ENCODE data around the gene DSCAM. TPM values are rescaled to one million over a fixed set of nuclear protein-coding genes. Genes with fewer than 3 reads are reported as not detected.

The DSCAM gene
- polyA plus RNA-seq, 1 donor = 1.2 TPM

DNA sequence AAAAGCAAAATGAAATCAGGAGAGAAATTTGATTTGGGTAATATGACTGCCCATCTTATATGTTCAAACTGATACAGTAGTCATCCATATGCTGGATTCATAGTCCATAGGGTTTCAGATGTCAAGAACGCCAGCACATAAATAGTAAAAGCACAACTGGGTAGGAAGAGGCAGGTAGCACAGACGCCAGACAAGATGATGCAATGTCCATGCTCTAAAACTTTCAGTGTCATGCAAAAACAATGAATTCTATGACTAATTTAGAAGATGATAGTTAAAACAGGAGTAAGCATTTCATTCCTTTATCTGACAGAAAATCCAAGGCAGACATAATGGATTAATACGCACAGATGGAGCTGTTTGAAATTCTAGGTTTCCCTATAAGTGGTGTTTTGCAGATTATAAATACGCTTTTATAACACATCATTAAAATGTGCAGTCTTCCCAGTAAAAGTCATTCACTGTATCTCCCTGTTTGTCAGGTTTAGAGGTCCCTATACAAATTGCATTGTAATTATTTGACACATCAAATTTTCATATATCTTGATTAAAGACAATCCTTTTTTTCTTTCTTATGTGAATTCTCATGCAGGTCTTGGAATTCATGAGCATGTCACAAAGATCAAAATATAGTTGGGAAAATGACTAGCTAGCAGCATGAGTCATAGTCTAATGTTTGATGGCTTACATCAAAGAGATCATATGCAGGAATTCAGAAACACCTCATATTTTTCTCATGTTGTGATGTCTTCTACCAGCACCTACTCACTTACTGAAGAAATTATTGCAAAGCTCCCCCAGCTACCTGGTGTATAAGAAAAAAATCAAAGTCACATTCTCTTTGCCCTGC, 139.9 kb downstream of the DSCAM start:
- no peak for DNase-seq (ENCODE audit: low read depth)

DNA sequence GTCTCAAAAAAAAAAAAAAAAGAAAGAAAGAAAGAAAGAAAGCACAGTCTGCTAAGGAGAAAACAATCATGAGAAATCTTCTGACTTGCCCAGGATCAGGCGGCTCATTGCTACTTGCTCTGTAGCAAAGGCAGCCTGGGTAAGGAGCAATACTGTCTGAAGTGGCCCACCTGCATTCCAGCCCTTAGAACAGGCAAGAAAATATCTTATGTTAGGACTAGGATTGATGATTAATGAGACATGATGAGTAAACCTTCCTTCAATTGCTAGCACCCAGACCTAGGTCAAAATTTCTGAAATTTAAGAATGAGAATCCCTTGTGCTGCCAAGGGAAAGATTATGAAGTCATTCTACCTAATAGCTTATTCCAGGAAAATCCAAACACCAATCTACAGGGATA, 140.8 kb downstream of the DSCAM start:
- DNase-seq (ENCODE audit: low read depth) = no peak

DNA sequence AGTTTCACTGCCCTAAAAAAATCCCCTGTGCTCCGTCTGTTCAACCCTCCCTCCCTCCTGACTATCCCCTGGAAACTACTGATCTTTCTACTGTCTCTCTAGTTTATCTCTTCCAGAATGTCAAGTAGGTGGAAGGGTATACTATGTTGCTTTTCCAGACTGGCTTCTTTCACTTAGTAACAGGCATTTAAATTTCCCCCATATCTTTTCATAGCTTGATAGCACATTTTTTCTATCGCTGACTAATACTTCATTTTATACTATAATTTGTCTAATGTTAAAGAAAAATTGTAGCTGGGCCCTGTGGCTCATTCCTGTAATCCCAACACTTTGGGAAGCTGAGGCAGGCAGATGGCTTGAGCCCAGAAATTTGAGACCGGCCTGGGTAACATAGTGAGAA, 142.8 kb downstream of the DSCAM start:
- no peak for DNase-seq (ENCODE audit: low read depth)

DNA sequence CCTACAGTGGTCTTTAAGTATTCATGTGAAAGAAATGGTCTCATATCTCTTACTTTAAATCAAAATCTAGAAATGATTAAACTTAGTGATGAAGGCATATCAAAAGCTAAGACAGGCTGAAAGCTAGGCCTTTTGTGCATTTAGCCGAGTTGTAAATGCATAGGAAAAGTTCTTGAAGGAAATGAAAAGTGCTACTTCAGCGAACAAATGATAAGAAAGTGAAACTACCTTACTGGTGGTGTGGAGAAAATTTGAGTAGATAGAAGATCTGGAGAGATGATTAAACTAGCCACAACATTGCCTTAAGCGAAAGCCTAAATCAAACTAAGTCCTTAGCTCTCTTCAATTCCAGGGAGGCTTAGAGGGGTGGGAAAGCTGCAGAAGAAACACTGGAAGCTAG, 147.6 kb downstream of the DSCAM start:
- no peak for DNase-seq (ENCODE audit: low read depth)

DNA sequence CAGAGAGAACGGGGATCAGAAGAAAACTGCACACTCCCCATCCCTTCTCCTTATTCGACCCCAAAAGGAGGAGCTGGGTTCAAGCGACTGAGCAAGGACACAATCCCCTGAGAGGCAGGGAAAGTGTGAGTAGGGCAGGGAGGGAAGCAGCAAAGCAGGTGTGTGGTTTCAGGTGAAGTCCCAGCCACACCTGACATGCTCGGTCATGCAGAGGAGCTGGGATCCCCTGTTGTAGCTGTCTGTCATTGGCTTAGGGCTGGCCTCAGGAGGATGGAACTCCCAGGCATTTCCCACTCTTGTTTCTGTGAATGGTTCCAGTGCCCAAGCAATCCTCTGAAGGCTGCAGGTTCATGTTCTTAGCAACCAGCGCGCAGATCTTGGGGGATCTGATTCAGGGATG, 150.7 kb downstream of the DSCAM start:
- no peak for DNase-seq (ENCODE audit: low read depth)

DNA sequence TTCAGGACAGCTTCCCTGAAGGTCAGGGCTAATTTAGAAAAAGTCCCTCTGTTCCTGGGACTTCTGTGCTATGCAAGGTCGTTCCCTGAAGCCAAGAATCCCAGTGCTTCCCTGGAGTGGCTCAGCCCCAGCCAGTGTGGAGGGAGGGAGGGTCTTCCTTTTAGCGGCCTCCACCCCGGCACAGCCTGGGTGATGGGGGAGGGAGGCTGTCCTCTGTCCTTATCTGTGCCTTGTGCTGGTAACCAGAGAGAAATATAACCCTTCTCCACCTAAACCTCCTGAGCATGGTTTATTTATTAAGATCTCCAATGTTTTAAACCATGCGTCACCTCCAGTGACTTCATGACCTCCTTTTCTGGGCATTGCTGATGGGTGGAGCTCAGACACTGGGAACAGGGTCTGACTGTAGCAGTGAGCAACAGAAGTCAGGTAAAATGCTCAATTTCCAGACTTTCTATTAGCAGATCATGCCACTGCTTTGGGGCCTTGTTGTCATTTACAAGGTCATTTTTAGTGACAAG, 157.1 kb downstream of the DSCAM start:
- no peak for DNase-seq (ENCODE audit: low read depth)

DNA sequence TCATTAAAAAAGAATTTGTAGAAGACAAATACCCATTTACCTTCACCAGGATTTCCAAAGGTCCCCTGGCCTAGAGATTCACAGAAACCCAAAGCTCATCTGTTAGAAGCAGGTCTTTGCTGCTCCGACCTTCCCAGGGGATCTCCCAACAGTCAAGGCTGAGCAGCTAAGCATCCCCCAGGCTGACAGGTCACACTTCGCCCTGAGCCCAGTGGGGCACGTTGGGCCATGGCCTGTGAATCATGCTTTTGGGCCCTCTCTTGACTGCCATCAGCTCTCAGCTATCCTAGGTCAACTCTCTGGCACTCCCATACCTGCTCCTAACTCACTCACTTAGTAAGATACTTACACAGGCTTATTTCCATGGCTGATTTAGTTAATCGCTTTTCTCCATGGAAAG, 157.7 kb downstream of the DSCAM start:
- no peak for DNase-seq (ENCODE audit: low read depth)

DNA sequence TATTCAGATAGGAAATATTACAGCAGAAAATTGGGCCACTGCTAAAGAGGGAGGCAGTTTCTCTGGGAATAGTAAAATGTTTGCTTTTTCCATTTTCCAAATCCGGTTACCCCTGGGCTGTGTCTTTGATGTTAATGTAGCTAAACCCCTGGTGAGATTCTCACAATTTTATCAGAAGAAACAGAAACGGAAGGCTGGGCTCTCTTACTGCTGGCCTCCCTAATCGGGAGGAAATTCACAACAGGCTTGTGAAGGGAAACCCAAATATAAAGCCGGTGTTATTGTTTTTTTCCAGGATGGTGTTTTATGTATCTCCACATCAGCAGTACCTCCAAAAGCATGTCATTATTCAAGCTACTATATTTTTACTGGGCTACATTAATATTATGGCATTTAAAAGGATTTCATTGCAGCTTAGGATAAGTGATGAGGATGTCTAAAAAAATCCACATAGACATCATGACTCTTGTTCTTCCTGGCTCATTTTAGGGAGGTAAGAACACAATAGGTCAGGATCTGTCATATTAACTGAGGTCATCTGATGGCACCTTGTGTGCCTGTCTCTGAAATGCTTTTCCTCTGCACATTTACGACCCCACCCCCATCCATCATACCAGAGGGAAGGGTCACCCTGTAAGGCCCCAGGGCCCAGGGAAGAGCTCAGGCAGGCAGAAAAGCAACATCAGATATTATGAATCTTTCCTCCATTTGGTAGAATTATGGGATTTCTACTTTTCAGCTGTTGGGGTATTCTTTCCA, 158.7 kb downstream of the DSCAM start:
- no peak for DNase-seq (ENCODE audit: low read depth)

DNA sequence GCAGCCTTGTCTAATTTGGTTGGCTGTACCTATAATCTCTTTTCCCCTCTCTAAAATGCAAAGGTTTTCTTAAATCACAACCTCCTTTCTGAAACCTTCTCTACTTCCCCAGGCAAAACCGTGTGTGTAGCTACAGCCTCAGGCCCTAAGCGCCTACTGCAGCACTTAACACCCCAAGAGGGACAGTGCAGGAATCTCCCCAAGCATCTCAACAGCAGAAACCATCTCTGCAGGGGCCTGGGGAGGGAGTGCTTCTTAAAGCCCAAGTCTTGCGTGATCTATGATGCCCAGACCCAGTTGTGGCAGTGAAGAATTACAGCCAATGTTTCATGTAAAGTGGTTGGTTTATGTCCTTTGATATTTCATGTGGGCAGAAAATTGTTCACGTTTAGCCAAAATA, 159.3 kb downstream of the DSCAM start:
- no peak for DNase-seq (ENCODE audit: low read depth)

DNA sequence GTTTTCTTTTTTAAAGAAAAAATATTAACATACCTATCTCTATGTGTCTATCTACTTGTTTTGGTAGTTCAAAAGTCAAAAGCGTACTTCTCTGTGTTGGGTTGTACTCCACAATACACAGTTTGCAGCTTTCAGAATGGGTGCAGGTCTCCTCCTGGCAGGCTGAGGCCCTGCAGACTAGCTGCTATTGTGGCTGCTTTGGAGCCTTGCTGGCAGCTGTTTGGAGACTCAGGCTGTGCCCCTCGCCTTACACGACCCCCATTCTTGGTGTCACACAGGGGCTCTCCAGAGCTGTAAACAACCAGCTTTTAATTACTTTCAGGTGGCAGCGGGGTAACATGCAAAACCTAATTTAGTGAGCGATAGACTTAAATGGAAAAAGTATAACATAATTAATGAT, 160.4 kb downstream of the DSCAM start:
- no peak for DNase-seq (ENCODE audit: low read depth)

DNA sequence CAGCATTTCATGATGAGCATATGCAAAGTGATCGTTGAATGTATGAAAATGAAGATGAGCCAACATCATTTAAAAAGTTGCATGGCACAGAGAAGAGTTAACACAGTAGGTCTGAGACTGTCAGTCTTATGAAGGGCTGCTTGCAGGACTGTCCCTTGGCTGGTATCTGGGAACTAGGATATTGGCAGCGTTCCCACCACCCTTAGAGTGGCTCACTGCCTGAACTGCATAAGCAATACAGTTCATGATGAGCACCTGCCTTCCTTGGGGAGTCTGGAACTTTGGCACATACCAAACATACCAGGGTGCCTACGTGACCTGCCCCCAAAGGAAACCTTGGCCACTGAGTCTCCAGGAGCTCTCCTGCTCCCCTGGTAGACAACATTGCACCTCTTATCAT, 161.8 kb downstream of the DSCAM start:
- no peak for DNase-seq (ENCODE audit: low read depth)

DNA sequence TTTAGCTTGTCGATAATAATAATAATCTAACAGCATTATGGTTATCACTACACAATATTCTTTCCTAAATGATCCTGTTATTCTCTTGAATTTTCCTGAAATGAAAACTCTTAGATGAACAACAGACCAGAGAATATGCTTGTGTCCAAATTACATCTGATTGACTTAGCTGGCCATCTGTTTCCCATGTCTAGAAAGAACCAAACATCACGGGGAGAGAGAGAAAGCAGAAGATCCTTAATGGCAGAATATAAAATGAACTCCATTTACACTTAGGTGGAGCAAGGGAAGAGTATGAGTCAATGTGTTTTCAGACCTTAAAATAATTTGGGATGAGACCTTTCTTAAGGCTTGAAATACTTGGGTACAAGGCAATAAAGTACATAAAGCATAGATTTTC, 162.2 kb downstream of the DSCAM start:
- no peak for DNase-seq (ENCODE audit: low read depth)

DNA sequence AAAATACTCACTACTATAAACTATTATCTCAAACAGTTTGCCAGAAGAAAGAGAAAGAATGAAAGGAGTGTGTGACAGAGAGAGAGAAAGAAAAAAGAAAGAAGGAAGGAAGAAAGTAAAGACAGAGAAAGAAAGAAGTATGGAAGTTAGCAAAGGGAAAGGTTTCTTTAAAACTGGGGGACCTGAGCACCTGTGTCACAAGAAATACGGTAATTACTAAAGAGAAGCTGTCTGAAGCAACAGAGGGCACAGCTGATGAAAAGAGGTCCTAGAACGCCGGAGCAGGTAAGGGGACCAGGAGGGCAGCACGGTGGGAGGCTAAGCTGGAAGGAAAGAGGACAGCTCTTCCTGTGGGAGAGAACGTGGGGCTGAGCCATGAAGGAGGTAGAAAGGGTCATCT, 163.6 kb downstream of the DSCAM start:
- DNase-seq (ENCODE audit: low read depth) = no peak

DNA sequence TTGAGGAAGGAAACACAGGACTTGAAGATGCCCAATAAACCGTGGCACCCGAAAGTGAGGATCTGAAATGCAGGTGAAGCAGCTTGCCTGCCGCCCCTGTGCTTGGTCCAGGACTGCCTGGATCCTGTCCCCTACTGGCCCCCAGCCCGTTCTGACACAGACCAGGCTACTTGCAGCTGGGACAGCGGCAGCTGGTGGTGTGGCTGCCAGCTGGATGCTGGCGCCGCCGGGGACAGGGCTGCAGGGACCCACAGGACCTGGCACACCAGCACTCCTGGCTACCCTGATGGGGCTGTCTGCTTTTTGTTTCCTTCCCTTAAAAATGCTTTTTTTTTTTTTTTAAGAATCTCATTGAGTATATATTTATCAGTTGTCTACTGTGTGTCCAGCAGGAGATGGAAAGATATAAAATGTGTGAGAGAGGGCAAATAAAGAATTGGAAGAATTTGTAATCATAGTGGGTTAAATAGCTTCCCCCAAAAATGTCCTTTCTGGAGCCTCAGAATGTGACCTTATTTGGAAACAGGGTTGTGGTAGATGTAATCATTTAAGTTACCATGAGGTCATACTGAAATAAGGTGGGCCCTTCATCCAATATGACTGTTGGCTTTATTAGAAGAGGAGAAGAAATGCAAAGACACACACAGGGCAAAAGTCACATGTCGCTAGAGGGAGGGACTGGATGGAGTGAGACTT, 165.6 kb downstream of the DSCAM start:
- DNase-seq (ENCODE audit: low read depth) = peak; percentile 9

DNA sequence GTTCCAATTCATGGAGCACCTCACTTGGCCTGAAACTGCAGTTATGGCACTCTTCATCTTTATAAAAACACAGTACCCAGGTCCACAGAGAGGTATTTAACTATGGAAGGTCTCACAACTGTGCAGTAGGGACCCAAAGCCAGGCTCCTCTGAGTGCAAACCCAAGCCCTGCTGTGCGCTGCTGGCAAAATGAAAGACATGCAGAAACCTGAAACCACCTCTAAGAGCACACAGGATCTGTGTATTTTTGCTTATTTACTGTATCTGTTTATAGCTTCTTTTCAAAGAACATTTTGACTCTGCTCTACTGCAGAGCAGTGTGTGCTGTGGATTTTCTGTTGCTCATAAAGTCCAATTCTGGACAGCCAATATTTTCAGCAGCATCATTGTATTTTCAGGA, 166.6 kb downstream of the DSCAM start:
- no peak for DNase-seq (ENCODE audit: low read depth)

DNA sequence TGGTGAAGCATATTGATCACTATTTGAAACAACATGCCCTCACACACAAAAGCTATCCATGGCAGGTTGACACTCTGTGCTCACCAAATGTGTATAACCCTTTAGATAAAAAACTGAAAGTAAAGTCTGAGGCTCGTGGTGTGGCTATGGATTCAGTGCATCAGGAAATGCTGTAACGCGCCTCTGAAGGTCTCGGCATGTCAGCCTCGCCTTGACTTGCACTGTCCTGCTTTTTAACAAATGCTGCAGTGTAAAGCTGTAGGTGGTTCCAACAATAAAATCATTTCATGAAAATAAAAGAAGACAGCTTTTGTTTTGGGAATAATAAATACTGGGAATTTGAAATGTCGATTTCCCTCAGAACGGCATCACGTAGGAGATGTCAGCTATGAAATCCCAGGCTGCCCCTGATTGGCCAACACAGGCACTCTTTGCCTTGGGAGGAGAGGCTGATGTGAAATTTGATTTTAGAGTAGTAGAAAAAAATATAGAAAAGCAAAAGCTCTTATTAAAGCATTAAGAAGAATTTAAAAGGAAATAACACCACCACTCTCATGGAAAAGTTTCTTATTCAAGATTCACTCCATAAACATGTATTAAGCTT, 168.2 kb downstream of the DSCAM start:
- DNase-seq (ENCODE audit: low read depth) = no peak

DNA sequence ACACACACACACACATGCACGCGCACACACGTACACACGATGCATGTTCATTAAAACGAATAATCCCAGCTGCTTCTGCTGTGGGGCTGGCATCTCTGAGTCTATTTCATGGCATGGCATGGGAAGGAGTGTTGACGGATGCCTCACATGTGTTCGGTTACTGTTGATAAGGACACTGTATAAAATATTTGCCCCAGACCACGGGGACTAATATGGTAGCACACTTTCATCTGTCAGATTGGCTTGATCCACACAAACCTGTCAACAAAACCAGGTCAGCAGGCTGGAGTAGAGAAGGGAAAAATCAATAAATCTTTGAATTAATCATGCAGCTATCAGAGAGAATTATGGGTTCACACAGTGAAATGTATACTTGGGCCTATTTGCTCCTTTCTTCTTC, 171.9 kb downstream of the DSCAM start:
- no peak for DNase-seq (ENCODE audit: low read depth)

DNA sequence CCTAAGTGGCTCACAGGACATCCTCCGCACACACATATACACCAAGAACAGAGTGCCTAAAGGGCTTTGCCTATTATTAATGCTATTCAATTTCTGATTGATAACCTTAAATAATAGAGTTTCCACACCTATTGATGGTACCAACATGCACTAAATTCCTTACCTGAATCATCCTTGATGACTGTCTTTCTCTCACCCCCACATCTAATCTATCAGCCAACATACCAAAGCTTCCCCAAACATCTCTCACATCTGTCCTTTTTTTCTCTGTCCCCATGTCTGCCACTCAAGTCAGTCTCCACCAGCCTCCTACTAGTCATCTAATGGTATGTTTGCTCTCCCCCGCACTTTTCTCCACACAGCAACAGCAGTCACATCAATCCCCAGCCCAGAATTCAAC, 174.4 kb downstream of the DSCAM start:
- DNase-seq (ENCODE audit: low read depth) = no peak

DNA sequence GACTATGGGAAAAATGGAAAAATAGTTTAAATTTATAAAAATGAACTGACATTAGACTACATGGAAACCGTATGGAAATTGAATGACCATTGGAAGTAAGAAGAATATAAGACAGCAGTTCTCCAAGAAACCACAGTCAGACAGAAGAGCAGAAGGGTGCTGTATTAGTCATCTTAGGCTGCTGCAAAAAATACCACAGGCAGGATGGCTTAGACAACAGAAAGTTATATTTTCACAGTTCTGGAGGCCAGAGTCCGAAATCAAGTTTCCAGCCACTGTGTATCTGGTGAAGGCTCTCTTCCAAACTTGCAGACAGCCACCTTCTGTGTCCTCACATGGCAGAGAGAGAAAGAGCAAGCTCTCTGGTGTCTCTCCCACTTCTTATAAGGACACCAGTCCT, 175.2 kb downstream of the DSCAM start:
- DNase-seq (ENCODE audit: low read depth) = no peak

DNA sequence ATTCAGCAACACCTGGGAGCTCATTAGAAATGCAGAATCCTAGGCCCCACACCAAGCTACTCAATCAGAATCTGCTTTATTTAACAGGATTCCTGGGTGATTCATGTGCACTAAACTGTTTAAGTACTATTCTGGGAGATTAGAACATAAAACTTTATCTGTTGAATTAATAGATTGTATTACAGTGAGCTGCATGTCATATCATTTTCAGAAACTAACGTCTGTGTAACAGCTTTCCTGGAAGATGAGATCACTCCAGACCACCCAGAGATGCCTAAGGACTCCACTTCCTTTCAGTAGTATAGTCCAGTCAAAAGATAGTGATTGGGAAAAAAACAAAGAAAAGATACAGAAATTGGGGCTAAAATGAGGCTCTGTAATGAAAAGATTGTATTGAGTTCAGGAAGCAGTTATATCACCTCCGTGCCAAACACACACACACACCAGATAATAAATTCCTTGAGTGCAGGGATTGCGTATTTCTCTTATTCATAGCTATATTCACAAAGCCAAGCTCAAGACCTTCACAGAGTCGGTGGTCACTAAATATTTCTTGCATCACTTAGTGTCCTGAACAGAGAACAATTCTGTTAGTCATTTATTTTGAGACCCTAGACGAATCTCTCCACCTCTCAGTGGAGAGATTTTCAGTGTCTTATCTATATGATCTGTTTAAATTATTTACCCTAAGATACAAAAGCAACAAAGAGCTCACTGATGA, 178.2 kb downstream of the DSCAM start:
- DNase-seq (ENCODE audit: low read depth) = no peak

DNA sequence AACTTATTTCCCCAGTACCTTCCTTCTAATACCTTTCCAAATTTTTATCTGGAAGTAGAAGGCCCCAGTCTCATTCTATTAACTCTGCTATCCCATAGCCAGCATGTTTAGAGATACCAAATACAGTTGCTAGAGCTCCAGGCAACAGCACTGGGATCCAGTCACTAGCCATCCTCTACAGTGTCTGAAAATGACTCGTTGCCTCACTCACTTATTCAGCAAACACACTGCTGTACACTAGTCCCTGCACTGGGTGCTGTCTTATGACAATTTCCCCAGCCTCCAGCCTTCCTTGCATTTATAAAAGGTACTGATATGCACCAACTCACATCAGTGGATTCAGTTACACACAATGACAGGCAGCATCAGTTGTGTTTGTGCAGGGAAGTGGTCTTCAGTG, 179.0 kb downstream of the DSCAM start:
- no peak for DNase-seq (ENCODE audit: low read depth)

All from forelimb muscle (tissue), 1 donor.